ENCODE data around the gene CENPM.

CENPM gene

DNA sequence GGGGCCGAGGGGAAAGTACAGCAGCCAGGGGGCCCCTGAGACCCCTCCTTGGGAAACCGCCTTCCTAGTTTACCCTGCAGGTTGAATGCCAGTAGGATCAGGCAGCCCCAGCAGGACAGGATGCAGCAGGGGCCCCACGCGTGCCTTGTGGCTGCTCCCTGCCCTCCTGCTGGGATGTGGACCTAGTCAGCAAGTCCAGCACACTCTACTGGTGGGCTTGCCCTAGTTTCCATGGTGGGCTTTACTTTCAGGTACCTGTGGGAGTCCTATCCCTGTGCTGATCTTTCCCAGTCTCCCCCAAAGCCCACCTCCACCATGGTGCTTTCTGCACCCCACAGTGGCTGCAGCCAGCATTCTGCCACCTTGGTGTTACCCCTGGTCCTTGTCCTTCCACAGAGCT is 54.2 kb downstream of the CENPM start:
- no peak for DNase-seq

DNA sequence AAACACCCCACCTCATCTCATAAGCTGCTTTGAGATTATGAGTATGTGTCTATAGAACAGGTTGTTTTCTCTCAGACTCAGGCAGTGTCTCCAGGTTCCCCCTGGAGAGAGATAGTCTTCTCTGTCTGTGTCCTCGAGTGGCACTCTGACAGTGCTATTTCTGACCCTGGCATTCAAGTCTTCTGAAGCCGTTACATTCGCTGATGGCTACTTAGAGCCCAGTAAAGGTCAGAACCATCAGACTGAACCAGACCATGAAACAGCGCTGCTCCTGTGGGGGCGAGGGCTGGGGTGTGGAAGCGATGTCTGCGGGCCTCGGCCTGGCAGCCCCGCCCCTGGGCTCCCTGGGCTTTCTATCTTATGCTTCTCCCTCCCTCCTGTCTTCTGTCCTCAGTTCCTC is 55.5 kb downstream of the CENPM start:
- no peak for DNase-seq

All from eye (tissue), 1 donor.